ENCODE data around the gene ITPR2. TPM values are rescaled to one million over a fixed set of nuclear protein-coding genes. Genes with fewer than 3 reads are reported as not detected.

Gene ITPR2
- total RNA-seq = 10 to 100 TPM; 33.3 to 60.8 (median 54.0) TPM
- long read RNA-seq, donor 1, partial matches to known transcripts = 7 of 12 reads
- long read RNA-seq, donor 1, other reads (novel, unspliced or antisense) = 4 of 12 reads
- long read RNA-seq, donor 2, partial matches to known transcripts = 3 of 3 reads
- long read RNA-seq, donor 2, other reads (novel, unspliced or antisense) = 0 of 3 reads

- peak; percentile 95 to 96 (median 96) for DNase-seq
- intact Hi-C loops (cut with DNase I, micrococcal nuclease) = no loop called here
- peak; percentile 94 for ATAC-seq
- Histone ChIP-seq H3K36me3 (ENCODE audit: low read depth) (no peaks in the 10 kb centered on the region), H3K4me3 (peak within 1 kb of the TSS; percentile 78), H3K4me1 (ENCODE audit: low read depth) (peaks cover 10% of the 10 kb centered on the region), H3K9me3 (no peaks in the 10 kb centered on the region)
- TF ChIP-seq CTCF (IDR thresholded peaks at IDR 0.05) = no peak
Observed at GRCh38 chr12:26832822-26833742, at the start of gene ITPR2. Gene ITPR2 (minus strand): TSS chr12:26833194. CDS start chr12:26832781, 413 bp downstream.

GRCh38 chr12:26880625-26881024 is 47.6 kb upstream of the ITPR2 start:
- H3K4me3 ChIP-seq = no peak overlapping the region
- H3K4me1 ChIP-seq (ENCODE audit: low read depth) = peaks cover 7% of the 10 kb centered on the region
- TF ChIP-seq CTCF (IDR thresholded peaks at IDR 0.05) = no peak
- intact Hi-C loops (cut with DNase I, micrococcal nuclease) = no loop called here
- H3K9me3 ChIP-seq = no peaks in the 10 kb centered on the region
- no peaks in the 10 kb centered on the region for H3K36me3 ChIP-seq (ENCODE audit: low read depth)
- DNase-seq (no peak), ATAC-seq (no peak)

- H3K4me3 ChIP-seq = no peak overlapping the region
- no peaks in the 10 kb centered on the region for H3K9me3 ChIP-seq
- peak; percentile 93 for ATAC-seq
- peaks cover 7% of the 10 kb centered on the region for H3K4me1 ChIP-seq (ENCODE audit: low read depth)
- no peak for TF ChIP-seq CTCF (IDR thresholded peaks at IDR 0.05)
- intact Hi-C loops (cut with DNase I, micrococcal nuclease) = no loop called here
- DNase-seq = peak; percentile 70 to 80 (median 71)
- no peaks in the 10 kb centered on the region for H3K36me3 ChIP-seq (ENCODE audit: low read depth)
Observed at GRCh38 chr12:26878661-26879119, 45.7 kb upstream of the ITPR2 start.

- intact Hi-C loops (cut with DNase I, micrococcal nuclease) = no loop called here
- H3K4me1 ChIP-seq (ENCODE audit: low read depth) = peaks cover 15% of the 10 kb centered on the region
- H3K9me3 ChIP-seq = no peaks in the 10 kb centered on the region
- TF ChIP-seq CTCF (IDR thresholded peaks at IDR 0.05) = no peak
- H3K36me3 ChIP-seq (ENCODE audit: low read depth) = no peaks in the 10 kb centered on the region
- H3K4me3 ChIP-seq = no peak overlapping the region
- no peak for ATAC-seq
- DNase-seq = no peak
Observed at GRCh38 chr12:26874501-26875296, 41.7 kb upstream of the ITPR2 start.

- intact Hi-C loops (cut with DNase I, micrococcal nuclease) = no loop called here
- ATAC-seq = no peak
- Histone ChIP-seq H3K4me1 (ENCODE audit: low read depth) (peaks cover 8% of the 10 kb centered on the region), H3K36me3 (ENCODE audit: low read depth) (no peaks in the 10 kb centered on the region), H3K9me3 (no peaks in the 10 kb centered on the region), H3K4me3 (no peak overlapping the region)
- no peak for TF ChIP-seq CTCF (IDR thresholded peaks at IDR 0.05)
- no peak for DNase-seq
Observed at GRCh38 chr12:26872625-26873024, 39.6 kb upstream of the ITPR2 start.

All from mucosa of descending colon (tissue), 3 donors.